H9 (cell line): ENCODE data around the gene SPIN1. TPM values are rescaled to one million over a fixed set of nuclear protein-coding genes. Genes with fewer than 3 reads are reported as not detected.

ENCODE experiments used
- DNase-seq: peaks from one replicate; pipeline ENCODE4 v3.0.0-alpha.2; 2017
- H2AFZ ChIP-seq: one replicate; pipeline ENCODE4 v1.6.1; 2013; ENCODE audit warnings: mild to moderate bottlenecking, low read length, control low read depth, moderate library complexity
- H2AK5ac ChIP-seq: 2 replicates; pipeline ENCODE4 v1.6.1; 2013; ENCODE audit warnings: low read length, control low read depth, mixed read lengths; ENCODE audit not compliant: insufficient read length
- H2BK120ac ChIP-seq: one replicate; pipeline ENCODE4 v1.6.1; 2013; ENCODE audit warnings: low read depth, mild to moderate bottlenecking, low read length, control low read depth, inconsistent platforms; ENCODE audit not compliant: poor library complexity, severe bottlenecking
- H2BK12ac ChIP-seq: 2 replicates; pipeline ENCODE4 v1.6.1; 2013; ENCODE audit warnings: low read length, control low read depth, mixed read lengths, low read depth; ENCODE audit not compliant: insufficient read length
- H2BK15ac ChIP-seq: 2 replicates; pipeline ENCODE4 v1.6.1; 2013; ENCODE audit warnings: low read depth, low read length, control low read depth
- H2BK20ac ChIP-seq: one replicate; pipeline ENCODE4 v1.6.1; 2013; ENCODE audit warnings: low read depth, mild to moderate bottlenecking, low read length, control low read depth, inconsistent platforms; ENCODE audit not compliant: poor library complexity, severe bottlenecking
- H2BK5ac ChIP-seq: 2 replicates; pipeline ENCODE4 v1.6.1; 2013; ENCODE audit warnings: low read length, control low read depth, mixed read lengths; ENCODE audit not compliant: insufficient read length
- H3K14ac ChIP-seq: 2 replicates; pipeline ENCODE4 v1.6.1; 2013; ENCODE audit warnings: low read length, control low read depth; ENCODE audit not compliant: insufficient read depth
- H3K18ac ChIP-seq: 2 replicates; pipeline ENCODE4 v1.6.1; 2013; ENCODE audit warnings: low read depth, mild to moderate bottlenecking, mixed read lengths, low read length, control low read depth; ENCODE audit not compliant: insufficient read length
- H3K23ac ChIP-seq: 2 replicates; pipeline ENCODE4 v1.6.1; 2013; ENCODE audit warnings: low read length, control low read depth, mixed read lengths, low read depth; ENCODE audit not compliant: insufficient read length
- H3K23me2 ChIP-seq: 2 replicates; pipeline ENCODE4 v1.6.1; 2013; ENCODE audit warnings: low read depth, mild to moderate bottlenecking, mixed read lengths, low read length, control low read depth; ENCODE audit not compliant: insufficient read length, poor library complexity, severe bottlenecking
- H3K27ac ChIP-seq: 2 replicates; pipeline ENCODE4 v1.5.1; 2013; ENCODE audit warnings: low read length, control low read depth, mixed read lengths, low read depth; ENCODE audit not compliant: insufficient read length
- H3K27me3 ChIP-seq: 2 replicates; pipeline ENCODE4 v1.6.1; 2013; ENCODE audit warnings: low read length, control low read depth, inconsistent platforms; ENCODE audit not compliant: insufficient read depth
- H3K4ac ChIP-seq: 2 replicates; pipeline ENCODE4 v1.6.1; 2013; ENCODE audit warnings: low read depth, mild to moderate bottlenecking, control low read depth, inconsistent platforms, low read length, moderate library complexity
- H3K4me1 ChIP-seq: 2 replicates; pipeline ENCODE4 v1.6.1; 2013; ENCODE audit warnings: low read length, control low read depth, inconsistent platforms; ENCODE audit not compliant: insufficient read depth
- H3K4me2 ChIP-seq: 2 replicates; pipeline ENCODE4 v1.6.1; 2013; ENCODE audit warnings: low read length, control low read depth, mixed read lengths; ENCODE audit not compliant: insufficient read length, insufficient read depth
- H3K56ac ChIP-seq: 2 replicates; pipeline ENCODE4 v1.6.1; 2013; ENCODE audit warnings: low read depth, mild to moderate bottlenecking, mixed read lengths, low read length, control low read depth; ENCODE audit not compliant: insufficient read length
- H3K79me1 ChIP-seq: 2 replicates; pipeline ENCODE4 v1.6.1; 2013; ENCODE audit warnings: low read depth, mild to moderate bottlenecking, moderate library complexity, low read length, control low read depth, inconsistent platforms; ENCODE audit not compliant: insufficient read depth, poor library complexity, severe bottlenecking
- H3K79me2 ChIP-seq: 2 replicates; pipeline ENCODE4 v1.6.1; 2013; ENCODE audit warnings: low read length, control low read depth, inconsistent platforms; ENCODE audit not compliant: insufficient read depth
- H3K9ac ChIP-seq: 2 replicates; pipeline ENCODE4 v1.6.1; 2013; ENCODE audit warnings: low read length, control low read depth, mixed read lengths; ENCODE audit not compliant: insufficient read length; ENCODE audit errors: extremely low read depth
- H3K9me3 ChIP-seq: one replicate; pipeline ENCODE4 v1.6.1; 2013; ENCODE audit warnings: low read depth, low read length, inconsistent platforms; ENCODE audit not compliant: control insufficient read depth
- H3T11ph ChIP-seq: one replicate; pipeline ENCODE4 v1.6.1; 2013; ENCODE audit warnings: mild to moderate bottlenecking, low read length, control low read depth, inconsistent platforms
- H4K20me1 ChIP-seq: one replicate; pipeline ENCODE4 v1.6.1; 2013; ENCODE audit not compliant: control insufficient read depth, insufficient read length, insufficient read depth
- H4K5ac ChIP-seq: 2 replicates; pipeline ENCODE4 v1.6.1; 2013; ENCODE audit warnings: low read depth, mild to moderate bottlenecking, mixed read lengths, low read length, control low read depth; ENCODE audit not compliant: insufficient read length
- H4K8ac ChIP-seq: replicated peaks from 2 replicates; pipeline ENCODE4 v1.6.1; 2013; ENCODE audit warnings: low read length, control low read depth, mixed read lengths, low read depth; ENCODE audit not compliant: insufficient read length
- H4K91ac ChIP-seq: 2 replicates; pipeline ENCODE4 v1.6.1; 2013; ENCODE audit warnings: low read depth, mild to moderate bottlenecking, moderate library complexity, mixed read lengths, low read length, control low read depth; ENCODE audit not compliant: insufficient read length
- H3K27ac Mint-ChIP-seq, 3 experiments: 2 replicates in 2 of 3; 3 replicates in 1 of 3; pipeline ENCODE4 v1.8.0; 2020 to 2021; ENCODE audit warnings: mixed read lengths in 3 of 3, mild to moderate bottlenecking in 1 of 3, moderate library complexity in 1 of 3
- H3K27me3 Mint-ChIP-seq: 2 replicates; pipeline ENCODE4 v1.8.0; 2021; ENCODE audit warnings: low read depth, mild to moderate bottlenecking, moderate library complexity, mixed read lengths
- H3K36me3 Mint-ChIP-seq, 3 experiments: 2 replicates in 2 of 3; 3 replicates in 1 of 3; pipeline ENCODE4 v1.8.0; 2020 to 2021; ENCODE audit warnings: low read depth in 3 of 3, mixed read lengths in 3 of 3; ENCODE audit not compliant: insufficient read depth in 1 of 3
- H3K4me1 Mint-ChIP-seq, 2 experiments: 2 replicates each; pipeline ENCODE4 v1.8.0; 2020; ENCODE audit warnings: mixed read lengths in 2 of 2
- H3K4me3 Mint-ChIP-seq, 2 experiments: 2 replicates in 1 of 2; 3 replicates in 1 of 2; pipeline ENCODE4 v1.8.0; 2020 to 2021; ENCODE audit warnings: mild to moderate bottlenecking in 2 of 2, mixed read lengths in 2 of 2, moderate library complexity in 1 of 2
- H3K9me3 Mint-ChIP-seq, 2 experiments: 2 replicates in 1 of 2; 3 replicates in 1 of 2; pipeline ENCODE4 v1.8.0; 2020; ENCODE audit warnings: mild to moderate bottlenecking in 2 of 2, mixed read lengths in 2 of 2, moderate library complexity in 1 of 2
- CTCF ChIP-seq: fragments of 200-600 bp; sonication (generic); conservative IDR thresholded peaks from 3 replicates; pipeline ENCODE4 v1.8.0; 2021; ENCODE audit warnings: antibody characterized with exemption, mild to moderate bottlenecking
- WGBS: extraction: QIAGEN DNeasy Blood & Tissue Kit; methylation state at CpG from one replicate; pipeline ENCODE4 v1.1.7; 2013; ENCODE audit warnings: missing lambda C conversion rate, low lambda C conversion rate, mixed read lengths; ENCODE audit not compliant: insufficient read length; ENCODE audit errors: extremely low coverage; 5-methylcytosine and 5-hydroxymethylcytosine counted together
- total RNA-seq: library from RNA; stranded (reverse); gene quantifications from 2 replicates; pipeline ENCODE4 v1.2.1, GENCODE V29; 2021

Gene SPIN1
- total RNA-seq, 1 experiment from 2014 or later: 136 TPM

DNA sequence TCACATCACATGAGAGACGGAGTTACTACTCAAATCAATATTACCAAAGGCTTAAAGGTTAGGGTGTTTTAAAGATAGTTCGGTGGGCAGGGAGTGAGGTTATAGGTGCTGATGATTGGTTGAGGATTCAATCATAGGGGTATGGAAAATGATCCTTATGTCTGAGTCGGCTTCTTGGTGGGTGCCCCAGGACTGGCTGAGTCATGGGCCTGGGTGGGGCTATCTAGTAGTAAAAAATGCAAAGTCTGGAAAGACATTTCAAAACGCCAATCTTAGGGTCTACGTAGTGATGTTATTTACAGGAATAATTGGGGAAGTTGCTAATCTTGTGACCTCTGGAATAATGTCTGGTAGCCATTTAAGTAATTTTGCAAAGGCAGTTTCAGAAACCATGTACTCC, 15.2 kb upstream of the SPIN1 start:
- H3K14ac ChIP-seq: no peak overlapping the region
- no peak overlapping the region for H4K5ac ChIP-seq
- no peak overlapping the region for H3K18ac ChIP-seq
- no peak overlapping the region for H2BK120ac ChIP-seq
- Mint-ChIP-seq H3K9me3 (peaks cover 18 to 22% of the 10 kb centered on the region in 2 experiments), H3K36me3 (peaks cover 3 to 26% (median 6%) of the 10 kb centered on the region in 3 experiments), H3K4me3 (no peak overlapping the region), H3K27ac (no peak overlapping the region), H3K27me3 (peaks cover 2% of the 10 kb centered on the region; the same call in 1 of the 2 replicates), H3K4me1 (peaks cover 9% of the 10 kb centered on the region in 2 experiments)
- no peaks in the 10 kb centered on the region for H3K27me3 ChIP-seq
- no peaks in the 10 kb centered on the region for H3K79me1 ChIP-seq
- H3K79me2 ChIP-seq: no peaks in the 10 kb centered on the region
- H4K91ac ChIP-seq: no peak overlapping the region
- H3K4me2 ChIP-seq: no peak overlapping the region
- no peak overlapping the region for H2AK5ac ChIP-seq
- no peak overlapping the region for H3K56ac ChIP-seq
- no peak overlapping the region for H4K8ac ChIP-seq
- no peak overlapping the region for H2AFZ ChIP-seq
- no CpG with 5 or more reads among the region's 5 CpGs for WGBS
- no peak overlapping the region for H3K23ac ChIP-seq
- no peak overlapping the region for H2BK20ac ChIP-seq
- H3K27ac ChIP-seq: no peak overlapping the region
- H3K4ac ChIP-seq: no peak overlapping the region
- no peaks in the 10 kb centered on the region for H3K23me2 ChIP-seq
- H3K9me3 ChIP-seq: peaks cover 2% of the 10 kb centered on the region
- no peak for DNase-seq
- no peak overlapping the region for H3T11ph ChIP-seq
- no peak overlapping the region for H2BK12ac ChIP-seq
- no peak overlapping the region for H3K9ac ChIP-seq
- no peak for TF ChIP-seq CTCF
- no peaks in the 10 kb centered on the region for H3K4me1 ChIP-seq
- H2BK5ac ChIP-seq: no peak overlapping the region
- no peaks in the 10 kb centered on the region for H4K20me1 ChIP-seq
- H2BK15ac ChIP-seq: no peak overlapping the region
